ENCODE data around the gene SETD1A.

- TF ChIP-seq CTCF (IDR thresholded peaks at IDR 0.05; ENCODE audit: low read depth, low read length), result no peak
- no peak for TF ChIP-seq MAX (IDR thresholded peaks at IDR 0.05; ENCODE audit: low read depth, low read length)
- TF ChIP-seq POLR2A (IDR thresholded peaks at IDR 0.05; ENCODE audit: extremely low read depth, insufficient read length), result no peak
- no peak for TF ChIP-seq MYC (IDR thresholded peaks at IDR 0.05; ENCODE audit: low read depth, low read length)
Measured at GRCh38 chr16:30944352-30944751, 13.2 kb upstream of the SETD1A start.

Data from NB4 (cell line).